Fibroblast of the aortic adventitia (primary cell): ENCODE results near the gene BEST4. TPM values are rescaled to one million over a fixed set of nuclear protein-coding genes. Genes with fewer than 3 reads are reported as not detected.

Experiments used
- DNase-seq: peaks from one replicate; pipeline ENCODE4 v3.0.0-alpha.2; 2010; ENCODE audit warnings: low read depth
- H3K4me3 ChIP-seq: 2 replicates; pipeline ENCODE4 v1.5.1; 2011; ENCODE audit warnings: low read depth, mild to moderate bottlenecking, control low read depth, low read length, moderate library complexity
- total RNA-seq: library from RNA; depleted of rRNA; stranded (reverse); fragments of >200 nt; gene quantifications from 2 replicates; pipeline ENCODE4 v1.2.3, GENCODE V29; 2012; ENCODE audit warnings: low replicate concordance
- TF ChIP-seq, protein P1 (sequence below): IDR thresholded peaks from 2 replicates; pipeline ENCODE4 v1.5.1; 2011; ENCODE audit warnings: mild to moderate bottlenecking, low read length, control low read depth, inconsistent platforms; ENCODE audit not compliant: insufficient read depth

BEST4 gene
- 0.09 TPM in 1 of 2 replicates, not detected in the other for total RNA-seq

- no peak within 1 kb of the TSS for H3K4me3 ChIP-seq
- TF ChIP-seq, protein P1, sequence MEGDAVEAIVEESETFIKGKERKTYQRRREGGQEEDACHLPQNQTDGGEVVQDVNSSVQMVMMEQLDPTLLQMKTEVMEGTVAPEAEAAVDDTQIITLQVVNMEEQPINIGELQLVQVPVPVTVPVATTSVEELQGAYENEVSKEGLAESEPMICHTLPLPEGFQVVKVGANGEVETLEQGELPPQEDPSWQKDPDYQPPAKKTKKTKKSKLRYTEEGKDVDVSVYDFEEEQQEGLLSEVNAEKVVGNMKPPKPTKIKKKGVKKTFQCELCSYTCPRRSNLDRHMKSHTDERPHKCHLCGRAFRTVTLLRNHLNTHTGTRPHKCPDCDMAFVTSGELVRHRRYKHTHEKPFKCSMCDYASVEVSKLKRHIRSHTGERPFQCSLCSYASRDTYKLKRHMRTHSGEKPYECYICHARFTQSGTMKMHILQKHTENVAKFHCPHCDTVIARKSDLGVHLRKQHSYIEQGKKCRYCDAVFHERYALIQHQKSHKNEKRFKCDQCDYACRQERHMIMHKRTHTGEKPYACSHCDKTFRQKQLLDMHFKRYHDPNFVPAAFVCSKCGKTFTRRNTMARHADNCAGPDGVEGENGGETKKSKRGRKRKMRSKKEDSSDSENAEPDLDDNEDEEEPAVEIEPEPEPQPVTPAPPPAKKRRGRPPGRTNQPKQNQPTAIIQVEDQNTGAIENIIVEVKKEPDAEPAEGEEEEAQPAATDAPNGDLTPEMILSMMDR, result no peak
Observed at GRCh38 chr1:44788120-44788860, at the start of gene BEST4. Gene BEST4 (minus strand): TSS chr1:44788170. CDS start chr1:44787705, 465 bp downstream.

GRCh38 chr1:44835738-44836675 lies 48.0 kb upstream of the BEST4 start:
- TF ChIP-seq, protein P1, result peak; percentile 89
- no peak overlapping the region for H3K4me3 ChIP-seq
- peak; percentile 93 for DNase-seq

More at GRCh38 chr1:44788120-44788860, at the start of gene BEST4:
- DNase-seq, result no peak

GRCh38 chr1:44834328-44834727 lies 46.4 kb upstream of the BEST4 start:
- H3K4me3 ChIP-seq, result no peak overlapping the region
- DNase-seq, result no peak
- TF ChIP-seq, protein P1, result no peak

DNA sequence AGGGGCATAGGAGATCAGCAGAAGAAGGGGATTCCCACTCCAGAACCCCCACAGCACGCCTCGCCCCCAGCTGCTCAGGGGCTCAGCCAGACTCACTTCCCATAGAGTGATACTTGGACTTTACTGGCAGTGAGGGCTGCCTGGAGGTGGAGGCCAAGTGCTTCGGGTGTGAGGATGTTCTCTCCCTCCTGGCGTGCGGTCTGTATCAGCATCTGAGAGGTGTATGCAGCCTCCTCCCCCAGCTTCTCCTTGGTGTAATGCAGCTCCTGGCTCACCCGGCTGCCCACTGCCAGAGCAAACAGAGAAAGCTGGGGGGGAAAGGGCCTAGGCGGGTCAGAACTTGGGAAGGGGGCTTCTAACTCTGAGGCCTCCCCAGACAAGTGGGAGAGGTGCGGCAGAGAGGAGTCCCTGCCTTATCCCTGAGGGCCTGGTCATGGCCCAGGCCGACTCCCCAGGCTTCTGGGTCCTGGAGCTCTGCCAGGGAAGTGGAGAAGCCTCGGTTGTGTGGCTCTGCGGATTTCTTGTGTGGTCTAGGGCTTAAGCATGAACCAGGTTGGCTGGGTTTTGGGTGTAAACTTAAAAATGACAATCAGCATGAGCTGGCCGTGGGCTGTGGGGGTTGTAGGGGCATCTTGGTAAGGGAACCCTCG lies 44.2 kb upstream of the BEST4 start:
- TF ChIP-seq, protein P1, result no peak
- no peak for DNase-seq
- H3K4me3 ChIP-seq, result no peak overlapping the region

GRCh38 chr1:44831516-44831915 lies 43.5 kb upstream of the BEST4 start:
- no peak for DNase-seq
- TF ChIP-seq, protein P1, result no peak
- no peak overlapping the region for H3K4me3 ChIP-seq

DNA sequence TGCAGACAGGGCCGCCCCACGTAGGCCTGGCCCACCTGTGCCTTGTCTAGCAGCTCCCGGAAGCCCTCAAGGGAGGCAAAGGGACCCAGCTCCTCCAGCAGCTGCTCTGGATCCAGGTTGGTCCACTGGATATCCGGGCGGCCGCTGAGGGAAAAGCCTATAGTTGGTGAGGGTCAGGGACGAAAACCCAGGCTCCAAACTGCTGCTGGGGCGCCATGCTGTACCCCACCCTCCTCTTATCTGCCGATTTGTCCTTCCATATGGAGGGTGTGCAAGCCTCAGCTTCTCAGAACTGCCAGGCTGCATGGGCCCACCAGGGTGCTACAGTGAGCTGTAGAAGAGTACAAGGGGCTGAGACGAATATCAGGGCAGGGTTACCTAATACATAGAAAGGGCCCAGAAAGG lies 42.9 kb upstream of the BEST4 start:
- DNase-seq, result no peak
- TF ChIP-seq, protein P1, result no peak
- no peak overlapping the region for H3K4me3 ChIP-seq
